T-helper 22 cell (primary cell): ENCODE data around the gene RERE.
A peak's percentile ranks its signal among the peaks of the same experiment; 100 is the strongest.

Experiments used
- DNase-seq: peaks from one replicate; pipeline ENCODE4 v3.0.0-alpha.2; 2020; ENCODE audit warnings: low read depth

Gene RERE

DNA sequence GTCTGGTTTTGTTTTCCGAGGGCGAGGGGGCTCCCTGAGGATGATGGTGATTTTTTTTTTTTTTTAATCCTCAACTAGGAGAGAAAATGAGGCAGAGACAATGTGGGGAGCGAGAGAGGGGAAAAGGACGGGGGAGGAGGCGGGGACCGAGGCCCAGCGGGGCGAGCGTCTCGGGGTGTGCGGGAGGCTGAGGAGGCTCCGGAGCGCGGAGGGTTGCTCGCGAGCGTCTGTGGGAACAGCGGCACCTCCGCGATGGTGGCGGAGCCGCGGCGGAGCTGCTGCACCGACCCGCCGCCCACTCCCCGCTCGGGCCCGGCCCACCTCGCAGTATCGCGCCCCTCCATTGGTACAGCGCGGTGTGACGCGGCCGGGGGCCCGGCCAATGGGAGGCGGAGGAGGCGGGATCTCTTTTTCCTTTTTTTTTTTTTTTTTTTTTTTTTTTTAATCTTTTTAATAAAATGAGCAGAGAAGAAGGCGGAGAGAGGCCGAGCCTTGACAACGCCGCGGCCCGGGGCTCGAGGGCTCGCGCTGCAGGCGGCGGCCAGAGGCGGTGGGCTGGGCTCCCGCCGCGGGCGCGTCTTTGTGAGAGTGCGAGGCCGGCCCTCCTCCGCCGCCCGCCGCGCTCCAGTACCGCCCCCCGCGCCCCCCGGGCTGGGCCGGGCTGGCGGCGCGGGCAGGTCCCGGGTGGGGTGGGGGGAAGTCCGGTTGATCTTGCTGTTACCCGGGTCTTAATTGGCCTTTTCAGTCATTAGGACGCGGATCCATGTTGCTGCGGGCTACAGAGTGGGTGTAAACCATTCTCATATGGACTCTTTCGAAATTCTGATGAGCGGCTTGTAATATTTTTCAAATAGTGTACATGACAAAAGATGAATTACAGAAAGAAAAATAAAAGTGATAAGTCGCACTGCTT is at the start of gene RERE:
TSS of gene RERE (minus strand) at position 229 of the 913 bp plus-strand sequence.
- peak; percentile 91 for DNase-seq

- DNase-seq = no peak
These were observed 49.5 kb upstream of the RERE start for GRCh38 chr1:8866792-8867415.

DNA sequence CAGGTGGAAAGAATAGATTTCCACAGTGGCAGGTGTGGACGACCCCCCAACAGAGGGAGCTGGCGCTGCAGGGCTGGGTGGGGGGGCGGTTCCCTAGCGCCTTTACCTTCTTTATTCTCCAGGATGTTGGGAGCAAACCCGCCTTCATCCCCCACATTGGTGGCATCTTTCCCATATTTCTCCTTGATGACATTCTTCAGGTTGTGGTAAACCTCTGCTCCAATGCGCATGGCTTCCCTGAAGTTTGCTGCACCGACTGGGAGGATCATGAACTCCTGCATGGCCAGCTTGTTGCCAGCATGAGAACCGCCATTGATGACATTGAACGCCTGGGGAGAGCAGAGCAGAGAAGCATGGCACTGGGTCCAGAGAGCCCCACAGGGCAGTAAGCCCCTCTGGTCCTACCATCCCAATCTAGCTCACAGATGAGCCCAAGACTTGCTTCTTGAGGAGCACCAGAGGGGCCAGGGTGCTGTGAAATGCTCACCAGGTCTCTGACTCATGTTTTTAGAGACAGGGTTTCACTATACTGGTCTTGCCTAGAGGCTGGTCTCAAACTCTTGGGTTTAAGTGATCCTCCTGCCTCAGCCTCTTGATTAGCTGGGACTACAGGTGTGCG is 48.8 kb upstream of the RERE start:
- DNase-seq = no peak

DNA sequence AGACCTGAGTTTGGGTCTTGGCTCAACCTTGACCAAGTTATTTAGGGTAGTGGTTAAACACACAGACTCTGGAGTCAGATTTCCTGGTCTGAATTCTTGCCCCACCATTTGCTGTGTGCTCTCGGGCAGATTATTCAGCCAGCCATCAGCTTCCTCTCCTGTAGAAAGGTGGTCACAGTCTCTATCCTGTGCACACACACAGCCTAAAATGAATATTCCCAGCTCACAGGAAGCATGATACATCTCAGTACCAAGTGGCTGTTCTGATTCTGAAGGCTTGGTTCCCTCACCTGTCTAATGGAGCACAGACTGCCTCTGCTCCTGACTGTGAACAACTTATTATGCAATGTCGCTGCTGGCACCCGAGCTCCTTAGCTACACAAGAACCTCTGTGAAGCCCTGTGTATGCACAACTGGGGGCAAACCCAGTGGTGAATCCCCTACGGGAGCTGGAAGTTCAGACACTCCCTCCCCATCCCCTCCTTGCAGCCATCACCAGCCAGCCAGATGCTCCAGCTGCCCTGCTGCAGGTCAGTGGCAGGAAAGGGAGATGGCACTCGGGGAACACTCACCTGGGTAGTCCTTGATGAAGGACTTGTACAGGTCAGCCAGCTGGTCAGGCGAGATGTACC is 47.4 kb upstream of the RERE start:
- DNase-seq = no peak

DNA sequence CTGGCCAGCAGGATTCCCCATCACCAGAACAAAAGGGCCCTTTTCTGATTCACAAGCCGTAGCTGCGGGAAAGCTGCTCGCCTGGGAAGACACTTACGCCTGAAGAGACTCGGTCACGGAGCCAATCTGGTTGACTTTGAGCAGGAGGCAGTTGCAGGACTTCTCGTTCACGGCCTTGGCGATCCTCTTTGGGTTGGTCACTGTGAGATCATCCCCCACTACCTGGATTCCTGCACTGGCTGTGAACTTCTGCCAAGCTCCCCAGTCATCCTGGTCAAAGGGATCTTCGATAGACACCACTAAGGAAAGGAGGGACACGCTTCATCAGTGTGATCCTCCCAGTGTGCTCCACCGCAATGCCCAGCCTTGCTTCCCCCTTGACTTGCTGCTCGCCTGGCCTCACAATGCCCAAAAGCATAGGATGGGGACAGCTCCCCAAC is 46.4 kb upstream of the RERE start:
- no peak for DNase-seq

- DNase-seq = no peak
These were observed 45.7 kb upstream of the RERE start for GRCh38 chr1:8863138-8863537.

DNA sequence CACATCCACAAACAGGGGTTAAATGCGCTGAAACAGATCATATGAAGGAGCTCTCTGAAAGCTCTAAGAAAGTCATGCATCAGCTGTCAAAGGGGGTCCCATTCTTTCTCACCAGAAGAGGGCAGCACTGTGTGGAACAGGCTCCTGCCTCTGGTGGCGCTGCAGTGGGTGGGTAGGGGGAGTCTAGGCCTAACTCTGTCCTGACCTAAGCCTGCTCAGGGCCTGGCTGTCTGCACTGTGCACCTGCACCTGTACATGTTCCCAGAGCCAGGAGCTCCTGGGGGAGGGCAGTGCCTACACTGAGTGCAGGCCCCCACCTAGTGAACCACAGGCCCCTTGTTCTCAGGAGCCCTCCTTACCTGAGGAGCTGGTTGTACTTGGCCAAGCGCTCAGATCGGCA is 45.1 kb upstream of the RERE start:
- no peak for DNase-seq

GRCh38 chr1:8860738-8861516 is 43.5 kb upstream of the RERE start:
- DNase-seq = no peak

GRCh38 chr1:8858888-8859706 is 41.7 kb upstream of the RERE start:
- DNase-seq = no peak

DNA sequence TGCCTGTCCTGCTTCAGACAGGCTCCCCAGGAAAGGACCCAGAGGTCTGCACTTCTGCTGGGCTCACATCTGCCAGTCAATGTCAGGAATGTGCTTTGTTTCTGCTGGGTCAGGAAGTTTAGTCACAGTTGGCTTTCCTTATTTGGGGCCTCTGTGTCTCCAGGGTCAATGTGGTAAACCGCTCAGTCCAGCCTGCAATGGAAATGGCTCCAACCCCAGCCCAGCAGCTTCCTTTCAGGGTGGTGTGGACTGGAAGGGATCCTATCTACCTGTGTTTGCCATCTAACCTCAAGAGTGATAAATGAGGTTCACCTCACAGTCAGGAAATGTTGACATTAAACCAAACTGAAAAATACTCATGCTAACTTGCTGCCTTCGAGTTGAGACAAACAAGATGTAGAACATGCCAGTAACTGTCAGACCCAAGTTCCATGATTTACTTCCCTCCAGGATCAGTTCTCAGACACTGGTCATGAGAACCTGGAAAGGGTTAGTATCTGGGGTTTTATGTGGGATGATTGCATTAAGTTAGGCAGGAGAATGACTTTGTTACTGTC is 40.8 kb upstream of the RERE start:
- DNase-seq = no peak

GRCh38 chr1:8856689-8857412 is 39.4 kb upstream of the RERE start:
- no peak for DNase-seq

GRCh38 chr1:8854240-8854639 is 36.8 kb upstream of the RERE start:
- no peak for DNase-seq

DNA sequence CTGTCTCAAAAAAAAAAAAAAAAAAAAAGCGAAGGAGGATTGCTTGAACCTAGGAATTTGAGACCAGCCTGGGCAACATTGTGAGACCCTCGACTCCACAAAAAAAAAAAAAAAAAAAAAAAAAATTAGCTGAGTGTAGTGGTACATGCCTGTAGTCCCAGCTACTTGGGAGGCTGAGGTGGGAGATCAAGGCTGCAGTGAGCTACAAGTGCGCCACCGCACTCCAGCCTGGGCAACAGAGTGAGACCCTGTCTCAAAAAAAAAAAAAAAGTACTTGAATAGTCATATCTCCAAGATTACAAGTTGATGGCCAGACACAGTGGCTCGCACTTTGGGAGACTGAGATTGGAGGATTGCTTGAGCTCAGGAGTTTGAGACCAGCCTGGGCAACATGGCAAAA is 33.6 kb upstream of the RERE start:
- no peak for DNase-seq

- peak; percentile 34 for DNase-seq
These were observed 31.4 kb upstream of the RERE start for GRCh38 chr1:8848663-8849386.

DNA sequence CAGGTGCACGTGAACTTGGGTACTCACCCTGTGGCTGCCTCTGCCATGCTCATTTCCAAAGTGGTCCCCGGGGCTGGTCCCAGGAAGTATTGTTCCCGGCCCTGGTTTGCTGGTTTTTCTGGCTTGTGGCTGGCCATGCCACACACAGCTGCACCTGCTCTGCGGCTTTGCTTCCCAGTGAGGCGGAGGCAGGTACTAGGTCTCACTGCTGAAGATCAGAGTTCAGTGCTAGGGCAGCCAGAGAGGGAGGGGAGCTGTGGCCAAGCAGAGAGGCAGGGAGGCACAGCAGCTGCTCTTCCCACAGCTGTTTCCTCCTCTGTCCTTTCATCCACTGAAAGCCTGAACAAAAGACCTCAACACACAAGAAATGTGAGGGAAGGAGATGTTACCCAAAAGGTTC is 30.6 kb upstream of the RERE start:
- no peak for DNase-seq

DNA sequence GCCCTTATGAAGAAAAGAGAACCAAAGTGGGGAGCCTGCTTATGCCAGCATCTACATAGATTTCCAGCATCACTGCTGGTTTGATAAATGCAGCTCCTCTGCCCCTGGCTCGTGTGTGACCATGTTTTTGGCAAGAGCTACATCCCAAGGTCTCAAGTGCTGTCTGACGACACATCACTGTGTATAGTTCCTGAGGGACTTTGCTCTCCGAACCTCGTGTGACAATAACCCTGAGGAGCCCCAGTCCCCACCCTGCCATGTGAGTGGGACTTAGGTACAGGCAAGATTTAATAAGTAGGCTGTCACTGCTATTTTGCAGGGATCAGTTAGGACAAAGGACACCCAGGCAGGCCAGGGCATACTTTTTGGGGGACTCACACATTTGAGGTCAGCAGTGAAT is 28.8 kb upstream of the RERE start:
- DNase-seq = no peak

DNA sequence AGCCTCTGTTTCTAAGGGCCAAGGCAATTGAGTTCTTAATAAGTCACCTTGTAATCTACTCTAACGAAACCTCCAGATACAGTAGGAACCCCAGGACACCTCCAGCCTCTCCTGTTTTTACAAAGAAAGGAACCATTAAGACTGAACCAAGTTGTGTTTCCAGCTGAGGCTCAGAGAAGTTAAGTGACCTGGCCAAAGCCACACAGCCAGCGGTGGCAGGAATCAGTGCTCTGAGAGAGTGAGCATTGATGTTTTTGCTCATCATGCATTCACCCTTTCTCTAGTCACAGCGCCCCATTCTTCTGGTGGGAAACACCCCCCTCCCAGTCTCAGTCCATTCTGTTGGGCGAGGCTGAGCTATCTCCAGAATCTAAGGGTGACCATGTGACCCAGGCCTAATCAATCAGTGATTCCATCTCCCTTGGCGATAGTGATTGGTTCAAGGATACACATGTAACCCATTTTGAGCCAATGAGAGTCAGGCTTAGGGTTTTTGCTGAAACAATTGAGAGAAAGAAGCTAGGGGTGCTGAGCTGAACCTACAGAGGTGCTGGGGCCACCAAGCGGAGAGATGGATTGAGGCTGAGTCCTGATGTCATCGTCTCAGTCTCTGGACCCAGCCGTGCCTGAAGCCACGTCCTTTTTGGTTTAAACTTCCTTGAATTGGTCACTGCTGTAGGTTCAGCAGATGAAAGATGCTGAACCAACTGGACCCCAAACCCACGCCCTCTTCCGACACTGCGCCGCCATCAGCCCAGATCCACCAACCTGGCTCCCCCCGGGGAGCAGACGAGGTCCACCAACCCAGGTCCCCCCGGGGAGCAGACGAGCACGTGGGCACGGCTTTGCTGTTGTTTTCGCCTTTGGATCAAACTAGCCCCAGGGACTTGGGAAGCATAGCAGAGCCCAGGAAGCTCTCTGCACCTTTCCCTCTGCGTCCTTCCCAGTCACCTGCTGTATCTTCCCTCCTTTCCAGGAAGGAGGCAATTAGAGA is 28.0 kb upstream of the RERE start:
- no peak for DNase-seq

GRCh38 chr1:8844501-8845006 is 27.1 kb upstream of the RERE start:
- DNase-seq = no peak
